Transverse colon (tissue), 4 donors: Measurements from ENCODE around the gene DCAF12. TPM values are rescaled to one million over a fixed set of nuclear protein-coding genes. Genes with fewer than 3 reads are reported as not detected.
"Not testable (repeated sequence)": the region's sequence is repeated elsewhere in the genome, so short reads cannot be mapped to it uniquely, and the experiment has no call there.

Source experiments
- DNase-seq: peaks from one replicate; pipeline ENCODE4 v3.0.0-alpha.2; 2019
- H3K27ac ChIP-seq, 4 donors: fragments of 200-600 bp; sonication (generic); 2 replicates each; pipeline ENCODE4 v1.5.1; 2016 to 2018; ENCODE audit warnings: inconsistent platforms in 4 of 4
- H3K27me3 ChIP-seq: fragments of 200-600 bp; sonication (generic); 2 replicates; pipeline ENCODE4 v1.5.1; 2017; ENCODE audit warnings: inconsistent platforms
- H3K36me3 ChIP-seq, 4 donors: fragments of 200-600 bp; sonication (generic); 2 replicates each; pipeline ENCODE4 v1.5.1; 2017 to 2019; ENCODE audit warnings: inconsistent platforms in 4 of 4
- H3K4me1 ChIP-seq, 4 donors: fragments of 200-600 bp; sonication (generic); 2 replicates each; pipeline ENCODE4 v1.5.1; 2017 to 2020; ENCODE audit warnings: inconsistent platforms in 4 of 4
- H3K4me3 ChIP-seq, 4 donors: fragments of 200-600 bp; sonication (generic); 1 replicate in 1 of 4; 2 replicates in 3 of 4; pipeline versions ENCODE4 v1.5.1 to v1.6.1; 2017 to 2019; ENCODE audit warnings: inconsistent platforms in 4 of 4
- H3K9me3 ChIP-seq, 2 donors: fragments of 200-600 bp; sonication (generic); 2 replicates each; pipeline ENCODE4 v1.5.1; 2017 to 2019; ENCODE audit warnings: inconsistent platforms in 2 of 2
- EP300 ChIP-seq: sonication (generic); formaldehyde crosslinking; IDR thresholded peaks from one replicate; pipeline ENCODE4 v1.6.1; 2017; ENCODE audit warnings: antibody characterized with exemption, low read depth
- POLR2A ChIP-seq: fragments of 450-650 bp; IDR thresholded peaks from one replicate; pipeline ENCODE4 v1.6.1; 2016; ENCODE audit warnings: antibody characterized with exemption, mild to moderate bottlenecking, moderate library complexity
- POLR2AphosphoS5 ChIP-seq, 3 donors: sonication (generic); formaldehyde crosslinking; IDR thresholded peaks; one replicate each; pipeline ENCODE4 v1.6.1; 2016; ENCODE audit warnings: antibody characterized with exemption in 3 of 3
- WGBS, 2 donors: methylation state at CpG; one replicate each; pipeline ENCODE4 v1.1.5; 2018; ENCODE audit warnings: low coverage in 1 of 2; 5-methylcytosine and 5-hydroxymethylcytosine counted together
- in situ Hi-C, 4 donors: fragments of 200-750 bp; cut with MboI; loops; one replicate each; pipeline versions ENCODE4 v1.15.0 to v1.15.1; 2017; ENCODE audit warnings: low sequenced_read_pairs in 3 of 4, low pct_ligation_motif_present in 1 of 4, low pct_unique_long_range_greater_than_20kb in 1 of 4
- intact Hi-C: fragments of 100-400 bp; cut with DNase I; formaldehyde crosslinking; loops from one replicate; pipeline ENCODE4 v1.15.1; 2023; ENCODE audit warnings: low total_unique reads
- small RNA-seq, 4 donors: library from RNA; depleted of rRNA; stranded (forward); fragments of <200 nt; gene quantifications; one replicate each; pipeline ENCODE3, GENCODE V24; 2016
- total RNA-seq, 4 donors: library from RNA; depleted of rRNA; stranded (reverse); fragments of >200 nt; gene quantifications; one replicate each; pipeline ENCODE4 v1.1.0, GENCODE V29; 2016
- TF ChIP-seq, protein P1 (sequence below), 5 experiments: fragments of 200-600 bp in 3 of 5; fragments of 450-650 bp in 2 of 5; sonication (generic) in 3 of 5; IDR thresholded peaks; 1 replicate in 2 of 5; 2 replicates in 3 of 5; pipeline ENCODE4 v1.5.1; 2016 to 2017; ENCODE audit warnings: antibody characterized with exemption in 5 of 5, inconsistent platforms in 3 of 5, mild to moderate bottlenecking in 2 of 5, moderate library complexity in 1 of 5

Gene DCAF12
- total RNA-seq, 4 donors from 2014 or later, result 22.1 to 29.7 (median 26.3) TPM

DNA sequence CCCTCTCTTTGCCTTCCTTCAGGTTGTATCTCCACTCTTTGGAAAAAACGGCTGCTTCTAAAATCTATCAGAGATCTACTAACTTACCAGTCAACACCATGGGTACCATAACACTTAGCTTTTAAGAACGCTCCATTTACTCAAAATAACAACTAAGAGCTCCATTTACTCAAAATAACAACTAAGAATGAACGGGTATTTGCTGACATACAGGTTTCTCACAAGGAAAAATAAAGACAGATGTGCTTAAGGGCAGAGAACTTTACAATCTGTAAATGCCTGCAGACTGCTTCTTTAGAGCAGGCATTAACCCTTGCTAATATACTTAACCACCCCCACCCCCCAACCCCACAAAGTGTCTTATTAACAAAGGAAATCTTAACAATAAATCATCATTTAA, 80.6 kb downstream of the DCAF12 start:
- Histone ChIP-seq H3K27ac (peak overlapping the region in 1 of 4 donors; percentile 92), H3K9me3 (no peaks in the 10 kb centered on the region), H3K4me3 (no peak overlapping the region), H3K27me3 (no peaks in the 10 kb centered on the region), H3K36me3 (no peaks in the 10 kb centered on the region), H3K4me1 (peaks cover 9 to 31% (median 27%) of the 10 kb centered on the region in 4 donors)
- no peak for DNase-seq
- TF ChIP-seq, protein P1, sequence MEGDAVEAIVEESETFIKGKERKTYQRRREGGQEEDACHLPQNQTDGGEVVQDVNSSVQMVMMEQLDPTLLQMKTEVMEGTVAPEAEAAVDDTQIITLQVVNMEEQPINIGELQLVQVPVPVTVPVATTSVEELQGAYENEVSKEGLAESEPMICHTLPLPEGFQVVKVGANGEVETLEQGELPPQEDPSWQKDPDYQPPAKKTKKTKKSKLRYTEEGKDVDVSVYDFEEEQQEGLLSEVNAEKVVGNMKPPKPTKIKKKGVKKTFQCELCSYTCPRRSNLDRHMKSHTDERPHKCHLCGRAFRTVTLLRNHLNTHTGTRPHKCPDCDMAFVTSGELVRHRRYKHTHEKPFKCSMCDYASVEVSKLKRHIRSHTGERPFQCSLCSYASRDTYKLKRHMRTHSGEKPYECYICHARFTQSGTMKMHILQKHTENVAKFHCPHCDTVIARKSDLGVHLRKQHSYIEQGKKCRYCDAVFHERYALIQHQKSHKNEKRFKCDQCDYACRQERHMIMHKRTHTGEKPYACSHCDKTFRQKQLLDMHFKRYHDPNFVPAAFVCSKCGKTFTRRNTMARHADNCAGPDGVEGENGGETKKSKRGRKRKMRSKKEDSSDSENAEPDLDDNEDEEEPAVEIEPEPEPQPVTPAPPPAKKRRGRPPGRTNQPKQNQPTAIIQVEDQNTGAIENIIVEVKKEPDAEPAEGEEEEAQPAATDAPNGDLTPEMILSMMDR (IDR thresholded peaks at IDR 0.05), result no peak
- TF ChIP-seq POLR2AphosphoS5 (IDR thresholded peaks at IDR 0.05), result no peak
- TF ChIP-seq POLR2A, result no peak
- no peak for TF ChIP-seq EP300
- in situ Hi-C loops, result no loop called here
- intact Hi-C loops, result no loop called here
- WGBS, 2 donors, result 70 to 76% methylated on average over 3 of the region's 3 CpGs

DNA sequence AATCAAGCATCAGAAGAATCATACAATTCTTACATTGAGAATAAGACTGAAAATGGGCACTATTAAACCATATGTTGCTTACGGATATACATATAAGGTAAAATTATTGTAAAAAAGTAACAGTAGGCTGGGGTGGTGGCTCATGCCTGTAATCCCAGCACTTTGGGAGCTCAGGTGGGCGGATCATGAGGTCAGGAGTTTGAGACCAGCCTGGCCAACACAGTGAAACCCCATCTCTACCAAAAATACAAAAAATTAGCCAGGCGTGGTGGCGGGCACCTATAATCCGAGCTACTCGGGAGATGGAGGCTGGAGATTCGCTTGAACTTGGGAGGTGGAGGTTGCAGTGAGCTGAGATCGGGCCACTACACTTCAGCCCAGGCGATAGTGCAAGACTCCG, 84.4 kb downstream of the DCAF12 start:
- H3K36me3 ChIP-seq, in situ Hi-C loops, DNase-seq, intact Hi-C loops, H3K27ac ChIP-seq, H3K4me3 ChIP-seq, H3K9me3 ChIP-seq, H3K27me3 ChIP-seq: not testable (repeated sequence)
- H3K4me1 ChIP-seq, result peaks cover 2 to 14% (median 11%) of the 10 kb centered on the region in 4 donors
- 96% methylated on average over 4 to 10 of the region's 10 CpGs for WGBS, 2 donors

DNA sequence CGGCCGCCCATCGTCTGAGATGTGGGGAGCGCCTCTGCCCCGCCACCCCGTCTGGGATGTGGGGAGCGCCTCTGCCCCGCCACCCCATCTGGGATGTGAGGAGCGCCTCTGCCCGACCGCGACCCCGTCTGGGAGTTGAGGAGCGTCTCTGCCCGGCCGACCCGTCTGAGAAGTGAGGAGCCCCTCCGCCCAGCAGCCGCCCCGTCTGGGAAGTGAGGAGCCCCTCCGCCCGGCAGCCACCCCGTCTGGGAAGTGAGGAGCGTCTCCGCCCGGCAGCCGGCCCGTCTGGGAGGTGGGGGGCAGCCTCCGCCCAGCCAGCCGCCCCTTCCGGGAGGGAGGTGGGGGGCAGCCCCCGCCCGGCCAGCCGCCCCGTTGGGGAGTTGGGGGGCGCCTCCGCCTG, 87.6 kb downstream of the DCAF12 start:
- H3K36me3 ChIP-seq, in situ Hi-C loops, H3K4me1 ChIP-seq, DNase-seq, H3K4me3 ChIP-seq, H3K27me3 ChIP-seq, H3K27ac ChIP-seq, H3K9me3 ChIP-seq, intact Hi-C loops: not testable (repeated sequence)
- 95% methylated on average over 22 of the region's 37 CpGs; no CpG with 5 or more reads in 1 of the 2 donors for WGBS, 2 donors

DNA sequence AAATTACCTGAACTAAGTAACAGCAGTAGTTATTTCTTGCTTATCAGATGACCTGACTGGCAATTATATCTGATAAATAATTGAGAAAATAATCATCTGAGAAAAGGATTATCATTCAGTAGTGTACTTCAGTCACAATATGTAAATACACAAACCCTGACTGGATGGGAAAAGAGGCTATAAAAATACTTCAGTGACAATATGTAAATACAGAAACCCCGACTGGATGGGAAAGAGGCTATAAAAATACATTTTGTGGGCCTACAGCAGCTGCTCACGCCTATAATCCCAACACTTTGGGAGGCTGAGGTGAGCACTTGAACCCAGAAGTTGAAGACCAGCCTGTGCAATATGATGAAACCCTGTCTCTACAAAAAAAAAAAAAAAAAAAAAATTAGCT, 88.9 kb downstream of the DCAF12 start:
- intact Hi-C loops, result no loop called here
- Histone ChIP-seq H3K4me3 (no peak overlapping the region), H3K27ac (no peak overlapping the region), H3K27me3 (no peaks in the 10 kb centered on the region), H3K4me1 (no peaks in the 10 kb centered on the region), H3K9me3 (no peaks in the 10 kb centered on the region), H3K36me3 (peaks cover 0 to 2% (median 0%) of the 10 kb centered on the region in 4 donors)
- no peak for DNase-seq
- in situ Hi-C loops, result no loop called here
- TF ChIP-seq POLR2A, result no peak
- WGBS, 2 donors, result 43 to 52% methylated on average over 1 to 2 of the region's 2 CpGs

DNA sequence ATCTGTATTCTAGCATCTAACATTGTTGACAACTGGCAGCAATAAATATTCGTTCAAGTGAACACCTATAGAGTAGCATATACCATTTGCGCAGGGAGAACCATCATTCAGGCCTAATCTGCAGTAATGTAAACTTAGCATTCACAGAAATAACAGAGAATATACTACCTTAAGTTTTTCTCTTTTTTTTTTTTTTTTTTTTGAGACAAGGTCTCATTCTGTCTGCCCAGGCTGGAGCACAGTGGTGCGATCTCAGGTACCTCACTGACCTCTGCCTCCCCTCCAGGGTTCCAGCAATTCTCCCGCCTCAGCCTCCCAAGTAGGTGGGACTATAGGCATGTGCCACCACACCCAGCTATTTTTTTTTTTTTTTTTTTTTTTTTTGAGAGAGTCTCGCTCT, 89.9 kb downstream of the DCAF12 start:
- H3K36me3 ChIP-seq, result peaks cover 0 to 7% (median 0%) of the 10 kb centered on the region in 4 donors
- no peak overlapping the region for H3K27ac ChIP-seq
- in situ Hi-C loops (no loop called here), intact Hi-C loops (no loop called here)
- TF ChIP-seq EP300 (no peak), POLR2A (no peak)
- H3K27me3 ChIP-seq, result no peaks in the 10 kb centered on the region
- H3K9me3 ChIP-seq, result no peaks in the 10 kb centered on the region
- 95 to 100% methylated on average over 4 to 5 of the region's 5 CpGs for WGBS, 2 donors
- H3K4me3 ChIP-seq, result no peak overlapping the region
- H3K4me1 ChIP-seq, result no peaks in the 10 kb centered on the region
- DNase-seq, result no peak

Small RNAs within 50 kb of the gene (small RNA-seq; reads per million reads assigned to genes)
- 0 to 0.35 (median 0.07) reads per million in 4 donors for gene RN7SKP114

Other genes starting within 250 kb of the DCAF12 start
- gene UBAP2, start 77.8 kb downstream of the DCAF12 start, total RNA-seq, result 10 to 100 TPM; 22.5 to 52.1 (median 31.7) TPM
- gene UBAP1, start 52.3 kb upstream of the DCAF12 start, total RNA-seq, result 10 to 100 TPM; 13.5 to 37.8 (median 31.7) TPM
- 1 to 10 TPM in 2 of 4 donors, under 1 TPM in 2; 0.37 to 6.8 (median 1.1) TPM for gene KIF24, start 202.6 kb upstream of the DCAF12 start, total RNA-seq
- gene NUDT2, start 202.9 kb upstream of the DCAF12 start, total RNA-seq, result 10 to 100 TPM in 2 of 4 donors, 1 to 10 TPM in 2; 1.4 to 31.0 (median 9.7) TPM